ENCODE data around the gene ATXN7L3.

DNA sequence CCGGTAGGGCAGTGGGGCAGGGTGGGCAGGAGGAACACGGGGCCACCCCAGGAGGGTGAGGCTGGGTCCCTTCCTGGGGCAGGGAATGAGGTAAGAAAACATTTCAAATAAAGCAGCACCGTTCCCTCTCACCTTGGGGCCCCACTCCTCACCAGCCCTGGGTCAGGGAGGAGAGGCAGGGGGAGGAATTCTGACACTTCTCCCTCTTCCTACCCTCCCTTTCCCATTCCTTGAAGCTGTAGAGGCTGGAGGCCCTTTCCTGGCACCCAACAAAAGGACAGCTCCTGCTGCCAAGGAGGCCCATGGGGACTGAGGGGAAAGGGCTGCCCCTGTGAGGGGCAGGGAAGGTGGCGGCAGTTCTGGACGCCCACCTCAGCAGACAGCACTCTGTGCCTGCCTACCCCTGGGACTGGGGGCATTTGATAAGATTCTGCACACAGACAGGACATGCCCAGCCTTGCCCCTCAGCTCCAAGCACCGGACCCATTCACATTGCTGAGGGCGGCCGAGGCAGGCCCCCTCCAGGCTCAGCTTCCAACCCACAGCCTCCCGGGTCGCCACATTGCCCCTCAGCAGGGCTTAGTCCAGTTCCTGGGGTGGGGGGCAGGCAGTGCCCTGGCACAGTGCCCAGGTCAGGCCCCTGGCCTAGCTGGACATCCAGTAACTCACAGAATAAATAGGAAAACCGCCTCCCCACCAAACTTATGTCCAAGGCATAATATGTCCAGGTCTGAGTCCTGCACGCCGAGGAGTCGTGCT, 6.2 kb downstream of the ATXN7L3 start:
- TF ChIP-seq CTCF (IDR thresholded peaks at IDR 0.05 in 4 of 5, conservative IDR thresholded peaks at IDR 0.05 in 1 of 5) (no peak), POLR2A (IDR thresholded peaks at IDR 0.05) (no peak)
